ACHN (cell line): Measurements from ENCODE around the gene CHCHD1.

Experiments
- DNase-seq: peaks from one replicate; pipeline ENCODE4 v3.0.0-alpha.2; 2015
- in situ Hi-C: cut with HindIII; loops from 2 replicates; pipeline ENCODE4 v1.10.0; 2017; ENCODE audit warnings: low sequenced_read_pairs, low pct_ligation_motif_present, low pct_unique_long_range_greater_than_20kb

The CHCHD1 gene

DNA sequence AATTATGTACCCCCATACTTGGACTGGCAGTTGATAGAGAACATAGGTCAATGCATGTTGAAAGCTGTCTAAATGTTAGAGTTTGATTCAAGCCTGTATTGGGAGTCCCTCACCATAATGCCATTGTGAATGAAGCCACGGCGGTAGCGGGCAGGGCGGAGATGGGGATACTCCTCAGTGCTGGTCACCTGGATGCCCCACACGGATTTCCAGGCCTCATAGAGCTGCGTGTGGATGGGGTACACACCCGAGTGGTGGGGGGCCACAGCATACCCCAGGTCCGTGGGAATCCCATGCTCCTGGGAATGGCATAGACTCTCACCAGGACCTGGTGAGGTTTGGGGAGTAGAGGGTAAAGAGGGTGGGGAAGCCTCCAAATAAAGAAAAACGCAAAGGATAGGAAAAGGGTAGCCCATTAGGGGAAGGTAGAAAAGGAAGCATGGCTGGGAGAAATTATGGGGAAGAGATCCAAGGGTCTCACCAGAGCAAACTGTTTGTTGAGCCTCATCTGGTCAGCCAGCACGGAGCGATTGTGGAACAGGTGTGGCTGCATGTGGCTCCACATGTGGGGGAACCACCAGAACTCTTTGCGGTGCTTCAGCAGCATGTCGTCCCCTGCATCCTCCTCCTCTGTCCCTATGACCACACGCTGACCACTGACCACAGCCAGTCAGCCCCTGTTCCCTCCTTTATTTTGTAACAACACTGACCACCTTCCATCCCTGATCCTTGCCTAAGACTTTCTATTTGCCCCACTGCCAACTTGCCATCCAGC is 24.5 kb downstream of the CHCHD1 start:
- in situ Hi-C loops, result no loop called here
- DNase-seq, result no peak

GRCh38 chr10:73807471-73807870 is 25.6 kb downstream of the CHCHD1 start:
- DNase-seq, result no peak
- in situ Hi-C loops, result no loop called here

- no peak for DNase-seq
- in situ Hi-C loops, result no loop called here
Measured at GRCh38 chr10:73808021-73808815, 26.4 kb downstream of the CHCHD1 start.

- in situ Hi-C loops, result no loop called here
- no peak for DNase-seq
Measured at GRCh38 chr10:73809061-73809818, 27.4 kb downstream of the CHCHD1 start.

GRCh38 chr10:73810358-73810734 is 28.5 kb downstream of the CHCHD1 start:
- in situ Hi-C loops, result no loop called here
- no peak for DNase-seq

DNA sequence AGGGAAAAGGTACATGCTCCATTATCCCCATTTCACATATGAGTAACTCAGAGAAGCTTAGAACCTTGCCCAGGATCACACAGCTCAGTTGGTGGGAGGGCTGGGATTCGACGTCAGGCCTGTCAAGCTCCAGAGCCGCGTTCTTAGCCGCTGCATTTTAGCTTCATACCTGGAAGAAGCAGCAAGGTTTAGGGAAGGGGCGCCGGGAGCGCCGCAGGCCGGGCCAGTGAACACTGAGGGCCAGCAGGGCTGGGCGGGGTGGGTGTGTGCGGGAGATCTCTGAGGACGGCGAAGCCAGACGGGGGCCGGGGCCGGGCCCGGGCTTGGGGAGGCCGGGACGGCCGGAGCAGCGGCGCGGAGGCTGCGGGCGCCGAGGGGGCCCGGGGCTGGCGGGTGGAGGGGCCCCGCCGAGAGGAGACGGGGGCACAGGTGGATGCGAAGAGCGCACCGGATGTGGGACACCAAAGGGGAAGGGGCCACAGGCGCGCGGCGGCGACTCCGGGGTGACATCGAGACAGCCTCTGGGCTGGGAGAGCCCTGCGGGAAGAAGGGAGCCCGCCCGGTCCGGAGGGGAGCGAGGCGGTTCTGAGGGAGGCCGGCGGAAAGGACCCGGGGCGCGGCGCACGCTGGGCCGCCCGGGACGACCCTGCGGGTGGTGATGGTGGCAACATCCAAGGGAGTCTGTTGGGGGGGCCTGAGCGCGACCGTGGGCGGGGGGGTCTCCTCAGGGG is 29.1 kb downstream of the CHCHD1 start:
- in situ Hi-C loops, result no loop called here
- peak; percentile 31 for DNase-seq

GRCh38 chr10:73812657-73813056 is 30.8 kb downstream of the CHCHD1 start:
- no peak for DNase-seq
- in situ Hi-C loops, result no loop called here

DNA sequence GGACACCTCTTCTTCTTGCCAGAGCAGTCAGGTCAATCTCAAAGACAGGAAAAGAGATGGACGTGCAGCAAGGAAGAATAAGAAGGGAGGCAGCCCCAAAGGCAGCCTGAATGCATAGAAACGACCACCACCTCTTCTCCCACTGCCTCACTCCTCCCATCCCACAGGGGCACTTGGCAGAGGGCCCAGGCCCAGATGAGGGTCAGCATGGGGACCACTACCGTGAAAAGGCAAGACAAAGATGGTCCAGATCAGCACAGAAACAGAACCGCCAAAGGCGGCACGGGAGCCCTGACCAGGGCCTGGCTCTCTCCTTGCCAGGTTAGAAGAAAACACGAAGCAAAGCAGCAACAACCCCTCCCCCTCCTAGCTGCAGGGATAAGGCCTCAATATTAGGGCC is 31.5 kb downstream of the CHCHD1 start:
- no peak for DNase-seq
- in situ Hi-C loops, result no loop called here

DNA sequence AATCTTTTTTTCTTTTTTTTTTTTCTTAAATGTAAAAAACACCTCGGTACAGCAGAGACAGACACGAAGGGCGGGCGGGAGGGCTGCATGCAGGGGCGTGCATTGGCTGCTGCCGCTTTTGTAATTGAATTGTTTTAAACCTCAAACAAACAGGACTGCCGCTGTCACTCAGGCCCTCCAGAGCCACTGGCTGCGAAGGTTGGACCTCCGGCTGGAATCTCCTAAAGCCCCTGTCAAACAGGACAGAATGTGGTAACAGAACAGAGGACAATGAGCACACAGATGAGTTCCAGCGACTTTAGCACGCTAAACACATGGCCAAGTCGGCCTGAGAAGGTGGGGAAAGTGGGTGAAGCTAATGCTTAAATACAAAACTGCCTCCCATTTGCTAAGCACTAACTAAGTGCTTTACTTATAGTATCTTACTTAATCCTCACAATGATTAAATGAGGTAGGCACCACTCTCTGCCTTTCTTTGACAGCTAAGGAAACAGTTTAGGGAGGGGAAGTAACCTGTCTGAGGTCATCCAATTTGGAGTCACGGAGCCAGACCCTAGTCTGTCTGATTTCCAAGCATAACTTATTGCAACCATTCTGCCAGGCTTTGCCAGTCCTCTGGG is 32.5 kb downstream of the CHCHD1 start:
- in situ Hi-C loops, result no loop called here
- DNase-seq, result no peak

GRCh38 chr10:73814896-73815718 is 33.3 kb downstream of the CHCHD1 start:
- in situ Hi-C loops, result no loop called here
- peak; percentile 54 for DNase-seq

DNA sequence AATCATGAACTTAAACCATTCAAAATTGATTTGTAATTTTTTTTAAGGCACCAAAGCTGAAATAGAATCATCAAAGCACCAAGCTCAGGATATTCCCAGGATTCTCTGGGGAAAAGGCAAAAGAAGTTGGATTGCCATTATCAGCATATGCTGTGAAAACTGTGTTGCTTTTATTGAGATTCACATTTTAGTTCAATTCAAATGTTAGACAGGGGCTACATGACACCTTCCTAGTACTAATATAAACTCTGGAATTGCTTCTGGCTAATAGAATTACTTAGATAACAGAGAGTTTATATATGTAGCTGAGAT is 33.8 kb downstream of the CHCHD1 start:
- in situ Hi-C loops, result no loop called here
- no peak for DNase-seq

DNA sequence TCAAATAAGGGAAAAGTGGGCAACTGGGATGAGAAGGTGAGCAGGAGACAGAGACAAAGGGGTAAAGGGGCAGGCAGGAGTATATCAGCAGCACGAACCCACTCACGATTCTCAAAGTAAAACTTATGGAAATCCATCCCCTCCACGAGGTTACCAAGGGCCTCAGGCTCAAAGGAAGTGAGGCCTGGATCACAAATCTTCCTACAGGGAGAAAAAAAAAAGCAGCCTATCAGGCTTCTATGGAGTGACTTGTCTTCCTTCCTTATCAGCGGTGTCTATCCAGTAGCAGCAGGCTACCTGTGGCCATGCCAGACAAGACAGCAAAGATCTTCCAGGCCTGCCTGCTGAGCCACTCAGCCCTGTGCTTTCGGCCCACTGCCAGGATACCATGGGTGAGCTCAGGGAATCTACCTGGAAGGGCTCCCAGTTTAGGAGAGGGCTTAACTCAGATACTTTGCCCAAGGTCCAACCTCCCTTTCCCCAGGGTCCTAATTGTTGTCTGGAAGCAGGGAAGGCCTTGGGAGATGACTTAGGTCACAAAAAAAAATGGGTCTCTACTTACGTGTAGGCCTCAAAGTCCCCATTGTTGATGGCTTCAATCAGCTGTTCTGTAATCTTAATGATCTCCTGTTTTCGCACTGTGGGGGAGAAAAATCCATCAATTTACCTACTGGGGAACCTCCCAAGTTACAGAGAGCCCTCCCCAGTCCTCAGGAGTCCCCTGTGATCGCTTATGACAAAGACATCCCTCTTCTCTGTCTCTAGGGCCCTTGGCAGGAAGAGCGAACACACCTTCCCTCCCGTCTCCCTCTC is 35.3 kb downstream of the CHCHD1 start:
- no peak for DNase-seq
- in situ Hi-C loops, result no loop called here

DNA sequence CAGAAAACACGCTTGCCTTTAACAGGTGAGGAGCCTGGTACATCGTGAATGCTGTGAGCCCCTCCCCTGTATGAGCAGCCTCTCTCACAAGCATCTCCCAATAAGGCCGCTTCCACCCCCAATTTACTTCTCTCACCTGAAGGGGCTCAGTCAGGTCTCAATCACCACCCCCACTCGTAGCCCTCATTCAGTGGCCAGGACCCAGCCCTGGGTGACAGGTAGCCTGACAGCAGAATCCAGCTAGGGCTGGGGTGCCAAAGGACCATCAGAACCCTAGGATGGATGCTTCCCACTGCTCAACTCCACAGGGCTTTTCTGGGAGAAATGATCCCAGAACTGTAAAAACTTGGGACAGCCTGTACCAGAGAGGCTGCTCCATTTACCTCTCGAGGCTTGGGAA is 36.0 kb downstream of the CHCHD1 start:
- DNase-seq, result no peak
- in situ Hi-C loops, result no loop called here

GRCh38 chr10:73818402-73818801 is 36.6 kb downstream of the CHCHD1 start:
- in situ Hi-C loops, result no loop called here
- DNase-seq, result no peak

DNA sequence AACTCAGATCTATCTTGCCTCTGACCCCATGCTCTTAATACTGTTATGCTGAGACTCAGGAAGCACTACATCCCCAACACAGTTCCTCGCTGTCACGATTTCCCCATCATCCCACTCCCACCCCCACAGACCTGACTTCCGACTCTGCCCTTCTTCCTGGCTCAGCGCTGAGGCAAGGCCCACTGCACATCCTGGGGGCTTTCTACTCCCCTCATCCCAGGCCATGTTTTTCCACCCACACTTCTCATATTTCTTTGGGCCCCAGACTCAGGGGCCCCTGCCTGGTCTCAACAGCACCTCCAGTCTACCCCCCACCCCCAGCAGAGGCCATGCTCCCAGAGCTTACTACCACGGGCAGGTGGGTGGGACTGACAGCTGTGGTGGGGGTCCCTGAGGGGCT is 37.2 kb downstream of the CHCHD1 start:
- in situ Hi-C loops, result no loop called here

GRCh38 chr10:73819513-73820093 is 37.8 kb downstream of the CHCHD1 start:
- no peak for DNase-seq
- in situ Hi-C loops, result no loop called here

More for the DNA sequence above, 37.2 kb downstream of the CHCHD1 start:
- no peak for DNase-seq

- in situ Hi-C loops, result no loop called here
- no peak for DNase-seq
Measured at GRCh38 chr10:73823391-73823790, 41.5 kb downstream of the CHCHD1 start.
